HG03378 (cell line): ENCODE results near the gene HMGCS1.
A peak's percentile ranks its signal among the peaks of the same experiment; 100 is the strongest.
"Not testable (repeated sequence)": the region's sequence is repeated elsewhere in the genome, so short reads cannot be mapped to it uniquely, and the experiment has no call there.

Source experiments
- ATAC-seq: cut with Tn5 transposase; IDR thresholded peaks from one replicate; pipeline ENCODE4 v1.9.1; 2021; ENCODE audit warnings: mild to moderate bottlenecking, moderate library complexity; ENCODE audit not compliant: unreplicated experiment

The HMGCS1 gene

GRCh38 chr5:43313854-43314457 is 744 bp upstream of the HMGCS1 start:
- ATAC-seq = no peak

- peak; percentile 7 for ATAC-seq
These were observed 545 bp downstream of the HMGCS1 start for GRCh38 chr5:43312699-43313034.

DNA sequence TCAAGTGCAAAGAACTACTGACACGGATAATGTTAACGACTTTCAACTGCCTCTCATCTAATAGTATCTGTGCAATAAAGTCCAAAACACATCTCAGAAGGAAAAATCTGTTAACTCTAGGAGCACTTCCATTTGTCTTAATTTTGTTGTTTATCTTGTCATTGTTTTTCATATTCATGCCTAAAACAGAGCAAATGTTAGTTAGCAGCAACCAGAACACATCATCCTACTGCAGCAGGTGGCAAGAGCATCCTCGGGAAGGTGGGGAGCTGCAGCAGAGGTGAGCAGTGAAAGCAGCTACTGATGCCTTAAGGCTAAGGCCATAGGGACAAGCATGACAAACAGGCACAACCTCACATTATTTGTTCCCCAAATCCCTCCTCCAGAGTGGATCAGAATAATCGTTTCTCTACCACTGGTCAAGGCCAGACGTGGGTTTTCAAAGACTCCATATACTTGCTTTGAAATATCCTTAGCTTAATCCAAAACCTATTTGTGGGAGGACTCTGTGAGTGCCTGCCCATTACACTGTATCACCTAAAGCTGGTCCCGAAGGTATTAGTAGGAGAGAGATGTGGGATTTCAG is 1.0 kb downstream of the HMGCS1 start:
- ATAC-seq = no peak

- no peak for ATAC-seq
These were observed 3.6 kb downstream of the HMGCS1 start for GRCh38 chr5:43309637-43310036.

GRCh38 chr5:43309122-43309521 is 4.1 kb downstream of the HMGCS1 start:
- ATAC-seq = no peak

DNA sequence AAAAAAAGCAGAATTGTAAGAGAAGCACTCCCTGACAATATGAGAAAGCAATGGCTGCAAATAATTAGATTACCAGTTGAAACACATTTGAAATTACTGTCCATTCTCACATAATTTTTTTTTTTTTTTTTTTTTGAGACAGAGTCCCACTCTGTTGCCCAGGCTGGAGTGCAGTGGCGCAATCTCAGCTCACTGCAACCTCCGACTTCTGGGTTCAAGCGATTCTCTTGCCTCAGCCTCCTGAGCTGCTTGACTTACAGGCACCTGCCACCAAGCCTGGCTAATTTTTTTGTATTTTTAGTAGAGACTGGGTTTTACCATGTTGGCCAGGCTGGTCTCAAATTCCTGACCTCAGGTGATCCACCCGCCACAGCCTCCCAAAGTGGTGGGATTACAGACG is 6.3 kb downstream of the HMGCS1 start:
- ATAC-seq = not testable (repeated sequence)

DNA sequence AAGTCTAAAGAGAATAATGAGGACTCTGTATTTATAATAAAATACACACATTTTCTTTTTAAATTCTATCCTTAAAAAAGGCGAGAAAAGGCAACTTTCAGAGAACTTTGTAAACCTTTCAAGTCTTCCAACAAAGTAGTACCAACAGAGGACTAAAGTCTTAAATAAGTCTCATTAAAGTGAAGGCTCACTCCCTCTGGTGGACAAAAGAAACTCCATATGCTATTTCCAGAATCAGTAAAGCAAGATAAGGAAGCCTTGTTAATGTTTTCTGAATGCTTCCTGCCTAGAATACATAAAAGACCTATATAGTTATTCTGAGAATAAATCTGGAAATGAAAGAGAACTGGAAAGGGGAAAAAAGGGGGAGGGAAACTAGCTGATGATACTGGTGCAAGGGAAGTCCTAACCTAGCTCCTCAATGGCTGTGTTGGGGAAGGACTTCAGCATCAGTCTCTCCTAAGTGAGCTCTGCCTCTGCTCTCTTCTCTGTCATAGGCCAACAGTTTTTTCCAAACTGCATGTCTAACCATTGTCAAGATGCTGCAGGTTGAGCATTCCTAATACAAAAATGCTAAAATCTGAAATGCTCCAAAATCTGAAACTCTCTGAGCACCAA is 7.2 kb downstream of the HMGCS1 start:
- peak; percentile 49 for ATAC-seq

DNA sequence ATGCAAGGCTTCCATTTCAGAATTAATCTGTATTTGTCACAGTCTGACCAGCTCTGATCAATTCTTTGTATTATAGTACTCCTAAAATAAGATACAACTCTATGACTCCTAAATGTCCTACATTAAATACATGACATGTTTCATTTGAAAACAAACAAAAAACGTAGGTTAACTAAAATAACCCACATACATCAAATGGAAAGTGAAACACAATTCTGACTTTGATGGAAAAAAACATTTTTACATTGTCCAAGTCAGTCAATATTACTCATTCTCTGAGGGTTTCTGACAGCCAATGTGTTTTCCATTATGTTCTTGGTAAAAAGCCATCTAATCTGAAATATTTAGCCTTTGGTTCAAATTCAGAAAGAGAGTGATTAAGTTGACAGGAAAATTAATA is 8.7 kb downstream of the HMGCS1 start:
- peak; percentile 57 for ATAC-seq

DNA sequence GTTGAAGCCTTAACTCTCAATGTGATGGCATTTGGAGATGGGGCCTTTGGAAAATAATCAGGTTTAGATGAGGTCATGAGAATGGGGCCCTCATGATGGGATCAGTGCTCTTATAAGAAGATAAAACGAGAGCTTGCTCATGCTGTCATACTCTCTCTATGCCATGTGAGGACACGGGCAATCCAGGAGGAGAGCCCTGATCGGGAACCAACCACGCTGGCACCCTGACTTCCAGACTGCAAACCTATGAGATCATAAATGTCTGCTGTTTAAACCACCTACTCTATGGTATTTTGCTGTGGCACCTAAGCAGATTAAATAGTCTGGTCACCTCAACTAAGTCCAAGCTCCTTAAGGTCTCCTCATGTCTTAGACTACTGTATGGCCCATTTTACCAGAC is 10.0 kb downstream of the HMGCS1 start:
- ATAC-seq = no peak

DNA sequence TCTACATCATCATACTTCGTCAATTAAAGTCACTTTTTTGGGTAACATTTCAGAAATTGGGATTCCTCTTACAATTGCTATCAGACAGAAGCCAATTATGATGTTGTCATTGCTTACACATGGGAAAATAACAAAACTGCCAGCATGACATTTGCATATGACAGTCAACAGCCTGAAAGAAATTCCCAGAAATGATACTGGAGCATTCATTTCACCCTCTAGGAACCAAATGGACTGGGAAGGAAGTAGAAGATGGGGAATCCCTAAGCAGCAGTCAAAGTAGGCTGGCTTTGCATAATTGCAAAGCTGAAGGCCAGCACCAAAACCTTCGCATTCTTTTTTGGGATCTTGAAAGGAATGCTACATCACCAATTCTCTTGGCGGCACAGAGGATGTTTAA is 10.7 kb downstream of the HMGCS1 start:
- ATAC-seq = no peak

GRCh38 chr5:43301653-43302091 is 11.5 kb downstream of the HMGCS1 start:
- ATAC-seq = no peak

DNA sequence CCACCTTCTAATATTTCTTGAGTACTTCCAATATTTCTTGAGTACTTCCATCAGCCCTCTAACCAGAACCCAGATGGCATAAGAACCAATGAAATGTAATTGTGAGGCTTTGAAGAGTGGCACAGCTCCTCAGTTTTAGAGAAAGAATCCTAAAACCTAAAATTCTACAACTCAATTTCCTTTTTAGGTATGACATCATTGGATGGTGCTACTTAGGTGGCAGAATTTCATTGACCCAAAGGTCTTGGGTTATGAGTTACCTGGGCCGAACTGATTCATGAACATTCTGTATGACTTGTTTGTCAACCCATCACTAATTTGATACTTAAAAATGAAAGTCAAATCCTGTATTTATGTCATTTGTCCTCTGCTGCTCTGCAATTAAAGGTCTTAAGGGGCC is 13.1 kb downstream of the HMGCS1 start:
- ATAC-seq = no peak

- ATAC-seq = no peak
These were observed 14.8 kb downstream of the HMGCS1 start for GRCh38 chr5:43298443-43298842.

- no peak for ATAC-seq
These were observed 16.4 kb downstream of the HMGCS1 start for GRCh38 chr5:43296835-43297234.

DNA sequence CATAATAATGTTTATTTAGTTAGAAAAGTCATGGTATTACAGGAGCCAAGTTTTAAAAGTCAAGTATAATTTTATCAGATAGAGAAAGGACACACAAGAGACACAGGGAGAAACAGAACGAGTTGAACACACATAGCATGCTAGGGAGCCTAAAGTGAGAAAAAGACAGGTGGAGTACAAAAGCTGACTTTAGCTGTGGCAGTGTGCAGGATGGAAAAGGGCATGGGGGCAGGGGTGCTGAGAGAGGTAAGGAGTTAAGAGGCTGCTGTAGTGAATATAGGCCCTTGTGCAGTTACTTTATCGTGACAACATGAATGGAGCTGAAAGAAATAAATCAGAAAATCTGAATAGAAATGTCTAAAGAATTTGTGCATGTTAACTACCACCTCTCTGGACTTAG is 18.0 kb downstream of the HMGCS1 start:
- no peak for ATAC-seq

GRCh38 chr5:43294226-43294625 is 19.0 kb downstream of the HMGCS1 start:
- ATAC-seq = no peak

- no peak for ATAC-seq
These were observed 22.5 kb downstream of the HMGCS1 start for GRCh38 chr5:43290726-43291125.

DNA sequence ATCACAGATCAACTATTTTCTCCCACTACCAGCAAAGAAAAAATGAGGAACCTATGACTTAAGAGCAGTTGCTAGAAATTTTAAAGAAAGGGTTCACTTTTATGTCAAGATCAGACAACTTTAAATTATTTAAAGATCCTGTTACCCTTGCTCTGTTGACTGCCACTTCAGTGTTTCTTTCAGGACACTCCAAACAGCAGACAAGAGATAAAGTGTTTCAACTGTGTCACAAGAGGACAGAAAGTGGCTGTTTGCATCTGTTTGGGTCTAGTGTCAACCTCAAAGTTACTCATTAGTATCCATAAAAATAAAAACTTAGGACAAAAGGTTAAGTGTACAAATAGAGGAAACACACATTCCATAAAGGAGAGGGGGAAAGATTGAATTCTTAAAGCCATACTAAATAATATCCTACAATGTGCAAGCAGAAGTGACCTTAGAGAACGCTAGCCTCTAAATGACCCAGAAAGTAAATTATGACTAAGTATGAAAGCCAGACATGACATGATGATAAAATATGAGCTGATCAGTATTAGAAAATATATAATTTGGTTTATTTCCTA is 24.9 kb downstream of the HMGCS1 start:
- ATAC-seq = no peak

DNA sequence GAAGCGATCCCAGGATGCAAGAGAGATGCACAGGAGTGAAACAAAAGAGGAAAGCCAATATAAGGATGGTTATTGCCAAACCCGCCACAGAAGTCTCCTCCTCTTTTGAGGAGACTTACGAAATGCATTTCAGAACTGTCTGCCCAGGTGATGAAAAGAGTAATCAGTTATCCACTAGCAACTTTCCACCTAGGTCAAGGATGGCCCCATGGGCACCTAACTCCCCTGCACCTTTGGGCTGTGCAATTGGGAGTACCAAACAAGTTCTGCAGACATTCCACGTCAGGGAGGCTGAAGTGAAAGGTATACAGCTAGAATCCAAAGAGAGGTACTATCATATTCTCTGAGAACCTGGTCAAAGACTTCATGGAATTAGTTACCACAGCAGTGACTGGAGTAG is 25.7 kb downstream of the HMGCS1 start:
- no peak for ATAC-seq

- ATAC-seq = no peak
These were observed 26.6 kb downstream of the HMGCS1 start for GRCh38 chr5:43286623-43287022.

DNA sequence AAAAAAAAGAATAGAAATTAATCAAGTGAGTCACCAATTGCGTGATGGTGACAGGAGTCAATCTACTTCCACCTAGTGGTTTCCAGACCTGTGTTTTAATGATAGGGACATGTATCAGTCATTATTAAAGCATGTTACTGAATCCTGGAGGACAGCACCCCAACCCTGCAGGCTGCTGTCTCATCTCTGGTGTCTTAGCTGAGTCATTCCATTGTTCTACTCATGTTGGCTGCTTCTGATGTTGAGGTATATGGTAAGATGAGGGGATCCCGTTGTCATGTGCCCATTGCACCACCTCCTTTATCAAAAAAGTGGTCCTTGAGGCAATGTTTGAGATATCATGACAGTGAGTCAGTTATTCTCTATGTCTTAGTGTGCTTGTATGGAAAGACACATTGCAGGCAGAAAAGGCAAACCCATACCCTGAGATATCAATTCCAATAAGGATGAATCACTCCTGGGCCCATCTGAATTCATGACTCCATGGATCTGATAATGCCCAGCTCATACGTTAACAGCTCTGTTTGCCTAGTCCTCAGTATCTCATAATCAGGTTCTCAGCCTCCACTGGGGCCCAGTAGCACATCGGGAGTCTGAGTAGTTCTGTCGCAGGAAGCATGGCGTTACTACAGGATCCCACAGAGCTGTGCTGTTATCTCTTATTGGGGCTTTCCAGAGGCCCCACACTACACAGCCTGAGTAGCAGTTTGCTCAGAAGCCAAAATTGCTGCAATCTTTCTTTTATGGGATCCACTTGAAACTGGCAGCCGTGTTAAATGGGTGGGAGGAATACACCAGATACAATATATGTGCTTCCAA is 31.2 kb downstream of the HMGCS1 start:
- ATAC-seq = no peak
